ENCODE results near the gene RIT2.

DNA sequence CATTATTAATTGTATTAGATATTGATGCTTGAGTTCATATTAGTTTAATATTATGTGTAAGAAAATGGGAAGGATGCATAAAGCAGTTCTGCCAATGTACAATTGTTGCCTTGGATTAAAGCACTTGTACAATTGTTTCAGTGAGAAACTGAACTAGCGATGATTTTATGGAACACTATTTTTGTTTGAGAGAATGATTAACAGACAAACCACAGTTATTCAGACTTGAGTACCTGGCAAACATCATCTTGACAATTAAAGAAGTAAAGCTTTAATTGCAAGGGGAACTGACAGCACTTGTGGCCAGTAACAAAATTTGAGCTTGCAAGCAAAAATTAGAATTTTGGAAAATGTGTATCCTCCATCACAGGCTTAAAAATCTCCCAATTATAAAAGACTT is 214.3 kb downstream of the RIT2 start:
- TF ChIP-seq, protein P1, sequence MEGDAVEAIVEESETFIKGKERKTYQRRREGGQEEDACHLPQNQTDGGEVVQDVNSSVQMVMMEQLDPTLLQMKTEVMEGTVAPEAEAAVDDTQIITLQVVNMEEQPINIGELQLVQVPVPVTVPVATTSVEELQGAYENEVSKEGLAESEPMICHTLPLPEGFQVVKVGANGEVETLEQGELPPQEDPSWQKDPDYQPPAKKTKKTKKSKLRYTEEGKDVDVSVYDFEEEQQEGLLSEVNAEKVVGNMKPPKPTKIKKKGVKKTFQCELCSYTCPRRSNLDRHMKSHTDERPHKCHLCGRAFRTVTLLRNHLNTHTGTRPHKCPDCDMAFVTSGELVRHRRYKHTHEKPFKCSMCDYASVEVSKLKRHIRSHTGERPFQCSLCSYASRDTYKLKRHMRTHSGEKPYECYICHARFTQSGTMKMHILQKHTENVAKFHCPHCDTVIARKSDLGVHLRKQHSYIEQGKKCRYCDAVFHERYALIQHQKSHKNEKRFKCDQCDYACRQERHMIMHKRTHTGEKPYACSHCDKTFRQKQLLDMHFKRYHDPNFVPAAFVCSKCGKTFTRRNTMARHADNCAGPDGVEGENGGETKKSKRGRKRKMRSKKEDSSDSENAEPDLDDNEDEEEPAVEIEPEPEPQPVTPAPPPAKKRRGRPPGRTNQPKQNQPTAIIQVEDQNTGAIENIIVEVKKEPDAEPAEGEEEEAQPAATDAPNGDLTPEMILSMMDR (IDR thresholded peaks at IDR 0.05; ENCODE audit: low read depth, low read length): no peak
- no peak for TF ChIP-seq EZH2phosphoT487 (IDR thresholded peaks at IDR 0.05; ENCODE audit: low read depth)

Data from OCI-LY3 (cell line).